ENCODE results near the gene FMO2.

The FMO2 gene

GRCh38 chr1:171206978-171207355 lies 21.9 kb downstream of the FMO2 start:
- Histone ChIP-seq H3K9ac (no peak overlapping the region), H3K4me1 (no peaks in the 10 kb centered on the region), H3K36me3 (ENCODE audit: control insufficient read depth, insufficient read depth, low read length) (no peaks in the 10 kb centered on the region), H3K27ac (no peak overlapping the region), H3K9me3 (ENCODE audit: control insufficient read depth, low read length) (no peaks in the 10 kb centered on the region), H3K79me2 (no peaks in the 10 kb centered on the region), H3K27me3 (ENCODE audit: control insufficient read depth, insufficient read depth, low read length) (no peaks in the 10 kb centered on the region), H2AFZ (no peak overlapping the region), H3K4me2 (ENCODE audit: low read length) (no peak overlapping the region), H3K4me3 (ENCODE audit: low read depth, low read length) (no peak overlapping the region)
- no peak for TF ChIP-seq CTCF (IDR thresholded peaks at IDR 0.05)

GRCh38 chr1:171207377-171207776 lies 22.3 kb downstream of the FMO2 start:
- Histone ChIP-seq H3K36me3 (ENCODE audit: control insufficient read depth, insufficient read depth, low read length) (no peaks in the 10 kb centered on the region), H3K27ac (no peak overlapping the region), H2AFZ (no peak overlapping the region), H3K4me1 (no peaks in the 10 kb centered on the region), H3K27me3 (ENCODE audit: control insufficient read depth, insufficient read depth, low read length) (no peaks in the 10 kb centered on the region), H3K9me3 (ENCODE audit: control insufficient read depth, low read length) (no peaks in the 10 kb centered on the region), H3K79me2 (no peaks in the 10 kb centered on the region), H3K4me2 (ENCODE audit: low read length) (no peak overlapping the region), H3K9ac (no peak overlapping the region), H3K4me3 (ENCODE audit: low read depth, low read length) (no peak overlapping the region)
- TF ChIP-seq CTCF (IDR thresholded peaks at IDR 0.05): no peak

GRCh38 chr1:171210355-171210754 lies 25.3 kb downstream of the FMO2 start:
- TF ChIP-seq CTCF (IDR thresholded peaks at IDR 0.05): no peak
- Histone ChIP-seq H3K27me3 (ENCODE audit: control insufficient read depth, insufficient read depth, low read length) (no peaks in the 10 kb centered on the region), H3K4me1 (no peaks in the 10 kb centered on the region), H3K4me3 (ENCODE audit: low read depth, low read length) (no peak overlapping the region), H3K36me3 (ENCODE audit: control insufficient read depth, insufficient read depth, low read length) (no peaks in the 10 kb centered on the region), H3K4me2 (ENCODE audit: low read length) (no peak overlapping the region), H2AFZ (no peak overlapping the region), H3K27ac (no peak overlapping the region), H3K9ac (no peak overlapping the region), H3K79me2 (no peaks in the 10 kb centered on the region), H3K9me3 (ENCODE audit: control insufficient read depth, low read length) (no peaks in the 10 kb centered on the region)

- Histone ChIP-seq H3K79me2 (no peaks in the 10 kb centered on the region), H2AFZ (no peak overlapping the region), H3K27ac (no peak overlapping the region)
These were observed 27.7 kb downstream of the FMO2 start for GRCh38 chr1:171212607-171213351.

More at GRCh38 chr1:171212607-171213351, 27.7 kb downstream of the FMO2 start:
- no peaks in the 10 kb centered on the region for H3K27me3 ChIP-seq (ENCODE audit: control insufficient read depth, insufficient read depth, low read length)
- no peaks in the 10 kb centered on the region for H3K9me3 ChIP-seq (ENCODE audit: control insufficient read depth, low read length)
- no peak for TF ChIP-seq CTCF (IDR thresholded peaks at IDR 0.05)
- no peak overlapping the region for H3K4me3 ChIP-seq (ENCODE audit: low read depth, low read length)
- H3K9ac ChIP-seq: no peak overlapping the region
- no peaks in the 10 kb centered on the region for H3K36me3 ChIP-seq (ENCODE audit: control insufficient read depth, insufficient read depth, low read length)
- H3K4me2 ChIP-seq (ENCODE audit: low read length): no peak overlapping the region
- H3K4me1 ChIP-seq: no peaks in the 10 kb centered on the region
